ENCODE results near the gene CFAP73. TPM values are rescaled to one million over a fixed set of nuclear protein-coding genes. Genes with fewer than 3 reads are reported as not detected.
"Not testable (repeated sequence)": the region's sequence is repeated elsewhere in the genome, so short reads cannot be mapped to it uniquely, and the experiment has no call there.

The CFAP73 gene
- total RNA-seq, 4 donors from 2014 or later: not detected

DNA sequence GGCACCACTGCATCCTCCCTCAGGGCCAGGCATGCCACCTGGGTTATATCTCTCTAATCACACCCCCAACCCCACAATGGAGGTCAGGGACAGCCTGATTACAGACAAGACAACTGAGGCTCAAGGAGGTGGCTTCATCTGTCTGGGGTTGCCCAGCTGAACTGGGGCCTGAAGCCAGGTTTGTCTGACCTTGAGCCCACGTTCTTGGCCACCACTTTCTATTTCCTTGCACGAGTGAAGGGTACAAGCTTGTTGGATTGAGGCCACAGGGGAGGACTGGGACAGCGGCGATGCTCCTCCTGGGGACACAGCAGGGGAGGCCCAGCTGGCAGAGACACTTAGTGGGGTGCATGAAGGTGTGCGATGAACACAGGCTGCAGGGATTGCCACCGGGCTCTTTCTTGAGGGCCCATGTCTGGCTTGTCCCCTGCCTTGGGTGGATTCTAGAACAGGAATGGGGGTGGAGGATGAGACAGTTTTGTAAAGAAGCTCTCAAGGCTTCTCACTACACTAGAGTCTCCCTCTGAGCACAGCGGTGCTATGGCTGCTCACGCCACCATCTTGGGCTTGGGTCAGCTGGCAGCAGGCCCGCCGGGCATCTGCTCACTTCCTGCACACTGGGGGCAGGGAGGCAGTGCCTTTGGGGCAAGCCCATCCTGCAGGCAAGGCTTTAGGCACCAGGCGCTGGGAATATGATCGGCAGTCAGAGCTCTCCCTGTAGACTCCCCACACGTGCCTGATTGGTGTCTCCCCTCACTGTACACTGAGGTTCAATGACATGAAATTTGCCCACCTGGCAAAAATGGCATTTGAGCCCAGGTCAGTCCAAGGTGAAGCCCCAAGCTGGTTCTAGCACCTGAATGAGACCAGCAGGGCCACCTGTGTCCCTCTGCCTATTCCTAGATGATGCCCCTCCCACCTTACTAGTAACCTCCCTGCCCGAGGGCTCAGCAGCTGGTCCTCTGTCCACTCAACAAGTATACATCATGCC is 52.0 kb downstream of the CFAP73 start:
- peaks cover 14 to 15% of the 10 kb centered on the region in 2 donors for H3K4me1 ChIP-seq
- no peak overlapping the region for H3K4me3 ChIP-seq
- H3K27ac ChIP-seq: no peak overlapping the region
- ATAC-seq (no peak), DNase-seq (no peak)
- H3K27me3 ChIP-seq: no peaks in the 10 kb centered on the region
- H3K36me3 ChIP-seq: no peaks in the 10 kb centered on the region
- no peaks in the 10 kb centered on the region for H3K9me3 ChIP-seq
- in situ Hi-C loops (cut with MboI; ENCODE audit: low sequenced_read_pairs in 4 of 4) (no loop called here), intact Hi-C loops (cut with DNase I; ENCODE audit: low total_unique reads) (no loop called here)
- TF ChIP-seq CTCF (IDR thresholded peaks at IDR 0.05 in 4 of 5, conservative IDR thresholded peaks at IDR 0.05 in 1 of 5): no peak
- no peak for TF ChIP-seq POLR2A (IDR thresholded peaks at IDR 0.05)

- TF ChIP-seq CTCF (IDR thresholded peaks at IDR 0.05 in 4 of 5, conservative IDR thresholded peaks at IDR 0.05 in 1 of 5) (no peak), POLR2A (IDR thresholded peaks at IDR 0.05) (no peak)
- Histone ChIP-seq H3K27me3 (no peaks in the 10 kb centered on the region), H3K9me3 (no peaks in the 10 kb centered on the region), H3K4me1 (peaks cover 14 to 15% of the 10 kb centered on the region in 2 donors), H3K27ac (no peak overlapping the region), H3K36me3 (no peaks in the 10 kb centered on the region), H3K4me3 (no peak overlapping the region)
- in situ Hi-C loops (cut with MboI; ENCODE audit: low sequenced_read_pairs in 4 of 4): no loop called here
- DNase-seq (no peak), ATAC-seq (no peak)
- intact Hi-C loops (cut with DNase I; ENCODE audit: low total_unique reads): no loop called here
Measured at GRCh38 chr12:113202300-113203075, 53.0 kb downstream of the CFAP73 start.

DNA sequence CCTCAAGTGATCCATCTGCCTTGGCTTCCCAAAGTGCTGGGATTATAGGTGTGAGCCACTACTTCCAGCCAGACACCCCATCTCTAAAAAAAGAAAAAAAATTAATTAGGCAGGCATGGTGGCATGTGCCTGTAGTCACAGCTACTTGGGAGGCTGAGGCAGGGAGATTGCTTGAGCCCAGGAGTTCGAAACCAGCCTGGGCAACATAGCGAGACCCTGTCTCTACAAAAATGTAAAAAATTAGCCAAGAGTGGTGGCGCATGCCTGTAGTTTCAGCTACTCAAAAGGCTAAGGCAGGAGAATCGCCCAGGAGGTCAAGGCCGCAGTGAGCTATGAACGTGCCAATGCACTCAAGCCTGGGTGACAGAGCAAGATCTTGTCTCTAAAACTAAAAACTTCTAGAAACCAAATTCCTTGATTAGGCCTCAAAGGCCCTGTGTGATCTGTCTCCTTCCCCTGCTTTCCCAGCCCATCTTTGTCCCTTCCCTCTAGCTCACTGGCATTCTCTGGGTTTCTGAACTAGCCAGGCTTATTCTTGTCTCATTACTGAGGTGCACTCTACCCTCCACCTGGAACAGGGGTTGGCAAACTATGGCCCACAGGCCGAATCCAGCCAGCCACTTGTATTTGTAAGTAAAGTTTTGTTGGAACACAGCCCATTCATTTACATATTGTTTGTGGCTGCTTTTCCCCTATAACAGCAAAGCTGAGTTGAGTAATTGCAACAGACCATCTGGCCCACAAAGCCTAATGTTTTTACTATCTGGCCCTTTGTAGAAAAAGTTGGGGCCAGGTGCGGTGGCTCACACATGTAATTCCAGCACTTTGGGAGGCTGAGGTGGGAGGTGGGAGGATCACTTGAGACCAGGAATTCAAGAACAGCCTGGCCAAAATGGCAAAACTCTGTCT is 54.6 kb downstream of the CFAP73 start:
- Histone ChIP-seq H3K9me3 (no peaks in the 10 kb centered on the region), H3K4me1 (peaks cover 14 to 15% of the 10 kb centered on the region in 2 donors), H3K36me3 (no peaks in the 10 kb centered on the region), H3K4me3 (no peak overlapping the region), H3K27ac (peak overlapping the region; percentile 30 to 82 (median 68)), H3K27me3 (no peaks in the 10 kb centered on the region)
- no peak for DNase-seq
- ATAC-seq: no peak
- no peak for TF ChIP-seq POLR2A (IDR thresholded peaks at IDR 0.05)
- no peak for TF ChIP-seq CTCF (IDR thresholded peaks at IDR 0.05 in 4 of 5, conservative IDR thresholded peaks at IDR 0.05 in 1 of 5)
- in situ Hi-C loops (cut with MboI; ENCODE audit: low sequenced_read_pairs in 4 of 4): no loop called here
- intact Hi-C loops (cut with DNase I; ENCODE audit: low total_unique reads): no loop called here

GRCh38 chr12:113204804-113205203 is 55.3 kb downstream of the CFAP73 start:
- intact Hi-C loops (cut with DNase I; ENCODE audit: low total_unique reads) (no loop called here), in situ Hi-C loops (cut with MboI; ENCODE audit: low sequenced_read_pairs in 4 of 4) (no loop called here)
- Histone ChIP-seq H3K36me3 (no peaks in the 10 kb centered on the region), H3K9me3 (no peaks in the 10 kb centered on the region), H3K4me1 (peaks cover 14 to 15% of the 10 kb centered on the region in 2 donors), H3K27ac (peak overlapping the region; percentile 30 to 82 (median 68)), H3K4me3 (no peak overlapping the region), H3K27me3 (no peaks in the 10 kb centered on the region)
- TF ChIP-seq CTCF (IDR thresholded peaks at IDR 0.05 in 4 of 5, conservative IDR thresholded peaks at IDR 0.05 in 1 of 5): no peak
- no peak for TF ChIP-seq POLR2A (IDR thresholded peaks at IDR 0.05)
- ATAC-seq (peak; percentile 76 to 87), DNase-seq (no peak)

GRCh38 chr12:113206802-113207201 is 57.3 kb downstream of the CFAP73 start:
- in situ Hi-C loops (cut with MboI; ENCODE audit: low sequenced_read_pairs in 4 of 4); H3K27ac ChIP-seq; H3K4me3 ChIP-seq; H3K27me3 ChIP-seq; H3K36me3 ChIP-seq; ATAC-seq; intact Hi-C loops (cut with DNase I; ENCODE audit: low total_unique reads); H3K9me3 ChIP-seq; DNase-seq: not testable (repeated sequence)
- H3K4me1 ChIP-seq: peaks cover 14 to 15% of the 10 kb centered on the region in 2 donors
